ENCODE data around the gene ANKZF1.

DNA sequence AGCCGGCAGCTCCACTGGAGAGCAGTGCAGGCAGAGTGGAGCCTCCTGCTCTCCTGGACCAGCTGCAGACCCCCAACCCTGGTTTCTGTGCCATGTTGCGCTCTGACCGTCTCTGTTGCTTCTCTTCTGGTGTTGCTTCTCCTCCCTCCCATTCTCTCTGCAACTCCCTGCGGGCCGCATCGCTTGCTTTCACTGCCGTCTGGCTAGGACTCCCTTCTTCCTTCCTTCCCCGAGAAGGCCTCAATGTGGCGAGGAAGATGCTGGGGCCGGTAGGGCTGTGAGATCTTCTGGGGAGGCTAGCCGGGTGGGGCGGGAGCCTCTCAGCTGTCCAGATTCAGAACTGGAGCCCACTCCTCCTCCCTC is 55.7 kb downstream of the ANKZF1 start:
- no peak for TF ChIP-seq EZH2 (IDR thresholded peaks at IDR 0.05)
- no peak for TF ChIP-seq POLR2AphosphoS5 (IDR thresholded peaks at IDR 0.05; ENCODE audit: borderline replicate concordance, low read depth, low read length)
- no peak for TF ChIP-seq FOXP2 (optimal IDR thresholded peaks at IDR 0.05; ENCODE audit: control extremely low read depth, extremely low read length, insufficient read depth)
